Measurements from ENCODE around the gene OR5B2. TPM values are rescaled to one million over a fixed set of nuclear protein-coding genes. Genes with fewer than 3 reads are reported as not detected.

OR5B2 gene
- total RNA-seq, 1 donor: not detected

GRCh38 chr11:58451585-58451984 is 23.7 kb upstream of the OR5B2 start:
- no peak overlapping the region for H3K4me2 ChIP-seq (ENCODE audit: insufficient read depth, low read length)
- TF ChIP-seq CTCF (IDR thresholded peaks at IDR 0.05; ENCODE audit: extremely low read depth, low read depth, low read length): no peak
- no peak overlapping the region for H3K4me3 ChIP-seq (ENCODE audit: insufficient read depth, low read length)
- no peak for DNase-seq (ENCODE audit: insufficient read length, low spot score, missing footprints)
- H3K27ac ChIP-seq (ENCODE audit: low read depth, low read length): no peak overlapping the region
- H3K79me2 ChIP-seq (ENCODE audit: insufficient read depth, low read length): no peaks in the 10 kb centered on the region
- H3K4me1 ChIP-seq (ENCODE audit: insufficient read depth, low read length): no peaks in the 10 kb centered on the region
- no peaks in the 10 kb centered on the region for H3K27me3 ChIP-seq (ENCODE audit: insufficient read depth, low read length)
- no peaks in the 10 kb centered on the region for H4K20me1 ChIP-seq (ENCODE audit: insufficient read depth, low read length)
- H3K9me3 ChIP-seq (ENCODE audit: low read depth, low read length): no peaks in the 10 kb centered on the region
- no peaks in the 10 kb centered on the region for H3K36me3 ChIP-seq (ENCODE audit: insufficient read depth, low read length)
- no peak overlapping the region for H2AFZ ChIP-seq (ENCODE audit: low read length)

GRCh38 chr11:58446294-58446693 is 18.4 kb upstream of the OR5B2 start:
- H3K36me3 ChIP-seq (ENCODE audit: insufficient read depth, low read length): no peaks in the 10 kb centered on the region
- H3K79me2 ChIP-seq (ENCODE audit: insufficient read depth, low read length): no peaks in the 10 kb centered on the region
- TF ChIP-seq CTCF (IDR thresholded peaks at IDR 0.05; ENCODE audit: extremely low read depth, low read depth, low read length): no peak
- H3K4me2 ChIP-seq (ENCODE audit: insufficient read depth, low read length): no peak overlapping the region
- H3K27ac ChIP-seq (ENCODE audit: low read depth, low read length): no peak overlapping the region
- DNase-seq (ENCODE audit: insufficient read length, low spot score, missing footprints): no peak
- H3K9me3 ChIP-seq (ENCODE audit: low read depth, low read length): no peaks in the 10 kb centered on the region
- no peaks in the 10 kb centered on the region for H4K20me1 ChIP-seq (ENCODE audit: insufficient read depth, low read length)
- H3K4me3 ChIP-seq (ENCODE audit: insufficient read depth, low read length): no peak overlapping the region
- no peaks in the 10 kb centered on the region for H3K4me1 ChIP-seq (ENCODE audit: insufficient read depth, low read length)
- H2AFZ ChIP-seq (ENCODE audit: low read length): no peak overlapping the region
- H3K27me3 ChIP-seq (ENCODE audit: insufficient read depth, low read length): no peaks in the 10 kb centered on the region

GRCh38 chr11:58444300-58444699 is 16.4 kb upstream of the OR5B2 start:
- TF ChIP-seq CTCF (IDR thresholded peaks at IDR 0.05; ENCODE audit: extremely low read depth, low read depth, low read length): no peak
- H2AFZ ChIP-seq (ENCODE audit: low read length): no peak overlapping the region

GRCh38 chr11:58442136-58442535 is 14.2 kb upstream of the OR5B2 start, which contains the start of gene OR5B12:
OR5B12 (minus strand) TSS chr11:58442236; CDS start chr11:58440151, 2,085 bp downstream.
- H3K4me2 ChIP-seq (ENCODE audit: insufficient read depth, low read length): no peak within 1 kb of the TSS
- no peaks in the 10 kb centered on the region for H3K36me3 ChIP-seq (ENCODE audit: insufficient read depth, low read length)
- no peak within 1 kb of the TSS for H3K27ac ChIP-seq (ENCODE audit: low read depth, low read length)
- H3K27me3 ChIP-seq (ENCODE audit: insufficient read depth, low read length): no peaks in the 10 kb centered on the region
- H2AFZ ChIP-seq (ENCODE audit: low read length): no peak within 1 kb of the TSS
- no peak for TF ChIP-seq CTCF (IDR thresholded peaks at IDR 0.05; ENCODE audit: extremely low read depth, low read depth, low read length)
- no peaks in the 10 kb centered on the region for H4K20me1 ChIP-seq (ENCODE audit: insufficient read depth, low read length)
- H3K9me3 ChIP-seq (ENCODE audit: low read depth, low read length): no peaks in the 10 kb centered on the region
- no peak within 1 kb of the TSS for H3K4me3 ChIP-seq (ENCODE audit: insufficient read depth, low read length)
- no peaks in the 10 kb centered on the region for H3K79me2 ChIP-seq (ENCODE audit: insufficient read depth, low read length)
- H3K4me1 ChIP-seq (ENCODE audit: insufficient read depth, low read length): no peaks in the 10 kb centered on the region
- no peak for DNase-seq (ENCODE audit: insufficient read length, low spot score, missing footprints)

More at GRCh38 chr11:58444300-58444699, 16.4 kb upstream of the OR5B2 start:
- Histone ChIP-seq H3K4me1 (ENCODE audit: insufficient read depth, low read length) (no peaks in the 10 kb centered on the region), H4K20me1 (ENCODE audit: insufficient read depth, low read length) (no peaks in the 10 kb centered on the region), H3K4me3 (ENCODE audit: insufficient read depth, low read length) (no peak overlapping the region), H3K79me2 (ENCODE audit: insufficient read depth, low read length) (no peaks in the 10 kb centered on the region), H3K27ac (ENCODE audit: low read depth, low read length) (no peak overlapping the region), H3K9me3 (ENCODE audit: low read depth, low read length) (no peaks in the 10 kb centered on the region), H3K36me3 (ENCODE audit: insufficient read depth, low read length) (no peaks in the 10 kb centered on the region), H3K4me2 (ENCODE audit: insufficient read depth, low read length) (no peak overlapping the region), H3K27me3 (ENCODE audit: insufficient read depth, low read length) (no peaks in the 10 kb centered on the region)
- DNase-seq (ENCODE audit: insufficient read length, low spot score, missing footprints): peak; percentile 36
